GM19238 (cell line): ENCODE measurements around the gene NFKB2.

Source experiments
- DNase-seq: peaks from one replicate; pipeline ENCODE4 v3.0.0; 2011; ENCODE audit warnings: low spot score; ENCODE audit not compliant: insufficient read length

Gene NFKB2

GRCh38 chr10:102450374-102451104, 55.0 kb downstream of the NFKB2 start:
- DNase-seq, result peak; percentile 92

GRCh38 chr10:102451105-102451969, 55.8 kb downstream of the NFKB2 start, which contains the start of gene C10orf95:
C10orf95 (minus strand) TSS chr10:102451543; CDS start chr10:102451093, 450 bp downstream.
- no peak for DNase-seq
